Measurements from ENCODE around the gene GALNT18. TPM values are rescaled to one million over a fixed set of nuclear protein-coding genes. Genes with fewer than 3 reads are reported as not detected.

The GALNT18 gene
- total and polyA plus RNA-seq, 2 of the 4 experiments (the other 2 are of a cell fraction): 9.5 to 11.3 TPM

GRCh38 chr11:11373934-11374333, 247.9 kb downstream of the GALNT18 start:
- no peaks in the 10 kb centered on the region for H3K79me1 ChIP-seq (ENCODE audit: low read depth in 1 of 2, low read length in 2 of 2)
- no peaks in the 10 kb centered on the region for H3K9me3 ChIP-seq (ENCODE audit: control insufficient read depth, insufficient read depth, low read length)
- H2BK120ac ChIP-seq (ENCODE audit: low read depth, low read length): no peak overlapping the region
- BruUV-seq (replicated peaks): no TSS peak
- no peak overlapping the region for H3K4ac ChIP-seq (ENCODE audit: low read depth, low read length)
- H3K56ac ChIP-seq (ENCODE audit: extremely low read depth, insufficient read depth, low read length): no peak overlapping the region
- H3K27me3 ChIP-seq (ENCODE audit: control insufficient read depth, insufficient read depth, low read length): peaks cover 3% of the 10 kb centered on the region; the same call in 1 of the 2 replicates
- no peak overlapping the region for H3K4me2 ChIP-seq (ENCODE audit: low read depth, low read length)
- H2AK9ac ChIP-seq (replicated peaks; ENCODE audit: low read depth, low read length, poor library complexity): no peak overlapping the region
- ATAC-seq (ENCODE audit: low read depth): no peak
- no peak overlapping the region for H2AK5ac ChIP-seq (ENCODE audit: low read depth, low read length)
- H3K14ac ChIP-seq (replicated peaks; ENCODE audit: low read depth, low read length): no peak overlapping the region
- intact Hi-C loops (cut with micrococcal nuclease) (no loop called here), dilution Hi-C loops (cut with HindIII; ENCODE audit: low sequenced_read_pairs, unreplicated experiment) (no loop called here), in situ Hi-C loops (cut with MboI; ENCODE audit: low sequenced_read_pairs) (no loop called here)
- no peak overlapping the region for H2BK20ac ChIP-seq (ENCODE audit: low read depth, low read length)
- no peak overlapping the region for H3K9ac ChIP-seq (ENCODE audit: low read depth, low read length)
- 40% methylated on average over 2 of the region's 5 CpGs; no CpG with 5 or more reads in 1 of the 2 experiments for WGBS, 2 experiments (ENCODE audit: extremely low coverage in 2 of 2, insufficient read length in 1 of 2)
- no peaks in the 10 kb centered on the region for H3K36me3 ChIP-seq (ENCODE audit: control insufficient read depth, insufficient read depth, low read length)
- H3K4me3 ChIP-seq (ENCODE audit: insufficient read depth, low read depth, low read length): no peak overlapping the region
- ChIA-PET POLR2A (ENCODE audit: unreplicated experiment) (no interaction called here), CTCF (interaction anchor here (0.7 kb wide), 1 partner anchor 13 kb away, joined by 3 read pairs; no protein-coding TSS in a partner anchor)
- no peak overlapping the region for H4K91ac ChIP-seq (ENCODE audit: insufficient read depth, low read depth, low read length)
- H3K23ac ChIP-seq (ENCODE audit: low read depth, low read length): no peak overlapping the region
- no peak overlapping the region for H2AFZ ChIP-seq (replicated peaks; ENCODE audit: low read length, poor library complexity)
- no peak overlapping the region for H3K27ac ChIP-seq (ENCODE audit: insufficient read depth, low read length)
- H4K8ac ChIP-seq (ENCODE audit: low read depth in 2 of 2, low read length in 2 of 2): no peak overlapping the region
- H3K4me1 ChIP-seq (ENCODE audit: control insufficient read depth, insufficient read depth, low read length): no peaks in the 10 kb centered on the region
- H3K18ac ChIP-seq (ENCODE audit: low read depth, low read length): no peak overlapping the region
- TF ChIP-seq CEBPB (IDR thresholded peaks at IDR 0.05; ENCODE audit: low read depth, low read length) (no peak), RCOR1 (IDR thresholded peaks at IDR 0.05; ENCODE audit: insufficient replicate concordance, low read length) (no peak), FOS (IDR thresholded peaks at IDR 0.05; ENCODE audit: low read depth, low read length) (no peak), BHLHE40 (IDR thresholded peaks at IDR 0.05; ENCODE audit: low read depth, low read length) (no peak), MAFK (IDR thresholded peaks at IDR 0.05; ENCODE audit: low read depth, low read length) (no peak), RFX5 (IDR thresholded peaks at IDR 0.05; ENCODE audit: low read depth, low read length) (no peak), SMC3 (IDR thresholded peaks at IDR 0.05; ENCODE audit: low read depth, low read length) (no peak), USF2 (IDR thresholded peaks at IDR 0.05; ENCODE audit: low read depth, low read length) (no peak), MXI1 (IDR thresholded peaks at IDR 0.05; ENCODE audit: borderline replicate concordance, low read depth, low read length) (no peak), CHD1 (IDR thresholded peaks at IDR 0.05; ENCODE audit: low read depth, low read length) (no peak)
- TF ChIP-seq, protein P1, sequence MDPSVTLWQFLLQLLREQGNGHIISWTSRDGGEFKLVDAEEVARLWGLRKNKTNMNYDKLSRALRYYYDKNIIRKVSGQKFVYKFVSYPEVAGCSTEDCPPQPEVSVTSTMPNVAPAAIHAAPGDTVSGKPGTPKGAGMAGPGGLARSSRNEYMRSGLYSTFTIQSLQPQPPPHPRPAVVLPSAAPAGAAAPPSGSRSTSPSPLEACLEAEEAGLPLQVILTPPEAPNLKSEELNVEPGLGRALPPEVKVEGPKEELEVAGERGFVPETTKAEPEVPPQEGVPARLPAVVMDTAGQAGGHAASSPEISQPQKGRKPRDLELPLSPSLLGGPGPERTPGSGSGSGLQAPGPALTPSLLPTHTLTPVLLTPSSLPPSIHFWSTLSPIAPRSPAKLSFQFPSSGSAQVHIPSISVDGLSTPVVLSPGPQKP (IDR thresholded peaks at IDR 0.05; ENCODE audit: borderline replicate concordance, low read depth, low read length): no peak
- TF ChIP-seq, protein P2, sequence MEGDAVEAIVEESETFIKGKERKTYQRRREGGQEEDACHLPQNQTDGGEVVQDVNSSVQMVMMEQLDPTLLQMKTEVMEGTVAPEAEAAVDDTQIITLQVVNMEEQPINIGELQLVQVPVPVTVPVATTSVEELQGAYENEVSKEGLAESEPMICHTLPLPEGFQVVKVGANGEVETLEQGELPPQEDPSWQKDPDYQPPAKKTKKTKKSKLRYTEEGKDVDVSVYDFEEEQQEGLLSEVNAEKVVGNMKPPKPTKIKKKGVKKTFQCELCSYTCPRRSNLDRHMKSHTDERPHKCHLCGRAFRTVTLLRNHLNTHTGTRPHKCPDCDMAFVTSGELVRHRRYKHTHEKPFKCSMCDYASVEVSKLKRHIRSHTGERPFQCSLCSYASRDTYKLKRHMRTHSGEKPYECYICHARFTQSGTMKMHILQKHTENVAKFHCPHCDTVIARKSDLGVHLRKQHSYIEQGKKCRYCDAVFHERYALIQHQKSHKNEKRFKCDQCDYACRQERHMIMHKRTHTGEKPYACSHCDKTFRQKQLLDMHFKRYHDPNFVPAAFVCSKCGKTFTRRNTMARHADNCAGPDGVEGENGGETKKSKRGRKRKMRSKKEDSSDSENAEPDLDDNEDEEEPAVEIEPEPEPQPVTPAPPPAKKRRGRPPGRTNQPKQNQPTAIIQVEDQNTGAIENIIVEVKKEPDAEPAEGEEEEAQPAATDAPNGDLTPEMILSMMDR (conservative IDR thresholded peaks at IDR 0.05; ENCODE audit: low read depth, low read length): no peak
- H2BK5ac ChIP-seq (ENCODE audit: low read depth, low read length, poor library complexity, severe bottlenecking): no peak overlapping the region
- no peaks in the 10 kb centered on the region for H4K20me1 ChIP-seq (ENCODE audit: insufficient read depth, low read length)
- no peak for DNase-seq
- no peak overlapping the region for H4K5ac ChIP-seq (ENCODE audit: low read depth, low read length)
- no peak overlapping the region for H2BK15ac ChIP-seq (ENCODE audit: low read depth, low read length)
- H3K9me1 ChIP-seq (ENCODE audit: insufficient read depth, low read length): no peaks in the 10 kb centered on the region

All from IMR-90 (cell line).